ENCODE data around the gene INVS.

DNA sequence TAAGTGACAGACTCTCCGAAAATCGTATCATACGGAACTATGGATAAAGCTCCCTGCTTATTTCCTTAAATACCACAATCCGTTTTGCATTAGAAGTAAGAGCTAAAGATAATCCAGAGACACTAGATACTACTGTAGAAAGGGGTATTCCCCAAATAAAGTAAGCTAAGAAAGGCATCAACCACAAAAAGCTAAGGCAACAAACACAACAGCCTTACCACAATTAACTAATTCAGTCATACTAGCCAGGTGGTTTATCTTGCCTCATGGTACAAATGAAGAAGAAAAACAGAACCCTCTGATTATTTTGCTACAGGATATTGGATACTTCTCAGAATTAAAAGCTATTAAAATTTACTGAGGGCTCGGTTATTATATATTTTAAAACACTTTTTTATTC lies 14.3 kb upstream of the INVS start:
- TF ChIP-seq, protein P1, sequence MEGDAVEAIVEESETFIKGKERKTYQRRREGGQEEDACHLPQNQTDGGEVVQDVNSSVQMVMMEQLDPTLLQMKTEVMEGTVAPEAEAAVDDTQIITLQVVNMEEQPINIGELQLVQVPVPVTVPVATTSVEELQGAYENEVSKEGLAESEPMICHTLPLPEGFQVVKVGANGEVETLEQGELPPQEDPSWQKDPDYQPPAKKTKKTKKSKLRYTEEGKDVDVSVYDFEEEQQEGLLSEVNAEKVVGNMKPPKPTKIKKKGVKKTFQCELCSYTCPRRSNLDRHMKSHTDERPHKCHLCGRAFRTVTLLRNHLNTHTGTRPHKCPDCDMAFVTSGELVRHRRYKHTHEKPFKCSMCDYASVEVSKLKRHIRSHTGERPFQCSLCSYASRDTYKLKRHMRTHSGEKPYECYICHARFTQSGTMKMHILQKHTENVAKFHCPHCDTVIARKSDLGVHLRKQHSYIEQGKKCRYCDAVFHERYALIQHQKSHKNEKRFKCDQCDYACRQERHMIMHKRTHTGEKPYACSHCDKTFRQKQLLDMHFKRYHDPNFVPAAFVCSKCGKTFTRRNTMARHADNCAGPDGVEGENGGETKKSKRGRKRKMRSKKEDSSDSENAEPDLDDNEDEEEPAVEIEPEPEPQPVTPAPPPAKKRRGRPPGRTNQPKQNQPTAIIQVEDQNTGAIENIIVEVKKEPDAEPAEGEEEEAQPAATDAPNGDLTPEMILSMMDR (IDR thresholded peaks at IDR 0.05; ENCODE audit: low read length) = no peak
- TF ChIP-seq EZH2 (IDR thresholded peaks at IDR 0.05; ENCODE audit: borderline replicate concordance, low read length) = no peak

Measured in OCI-LY1 (cell line).